ENCODE measurements around the gene BTF3L4. TPM values are rescaled to one million over a fixed set of nuclear protein-coding genes. Genes with fewer than 3 reads are reported as not detected.

BTF3L4 gene
- total RNA-seq, 1 experiment from 2014 or later: 106 TPM

DNA sequence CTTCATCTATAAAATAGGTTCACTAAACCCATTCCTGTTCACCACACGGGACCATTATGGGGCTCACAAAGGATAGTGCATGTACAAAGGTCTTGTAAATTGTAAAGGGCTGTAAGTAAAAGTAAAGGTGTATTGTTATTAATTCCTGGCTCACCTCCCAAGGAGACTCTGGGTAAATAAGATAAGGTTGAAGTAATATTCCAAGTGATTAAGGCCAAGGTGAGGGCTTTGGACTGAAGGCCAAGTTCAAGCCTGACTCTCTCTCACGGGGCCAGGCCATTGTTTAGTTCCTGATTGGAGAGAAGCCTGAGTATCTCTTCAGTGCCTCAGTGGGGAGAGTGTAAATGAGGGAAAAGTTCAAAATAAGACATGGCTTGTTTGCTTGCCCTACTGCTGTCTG is 66.3 kb downstream of the BTF3L4 start:
- H3K79me1 ChIP-seq (ENCODE audit: insufficient read depth, low read depth, low read length, poor library complexity, severe bottlenecking): no peaks in the 10 kb centered on the region
- no peak for DNase-seq
- H3K23me2 ChIP-seq (ENCODE audit: insufficient read length, low read depth, low read length, poor library complexity, severe bottlenecking): no peaks in the 10 kb centered on the region
- WGBS (ENCODE audit: extremely low coverage, insufficient read length, low lambda C conversion rate): no CpG with 5 or more reads among the region's 2 CpGs
- H4K91ac ChIP-seq (ENCODE audit: insufficient read length, low read depth, low read length): no peak overlapping the region
- no peak overlapping the region for H3K9ac ChIP-seq (ENCODE audit: extremely low read depth, insufficient read length, low read length)
- H4K20me1 ChIP-seq (ENCODE audit: control insufficient read depth, insufficient read depth, insufficient read length): no peaks in the 10 kb centered on the region
- no peak overlapping the region for H3K23ac ChIP-seq (ENCODE audit: insufficient read length, low read depth, low read length)
- no peaks in the 10 kb centered on the region for H3K36me3 Mint-ChIP-seq (ENCODE audit: insufficient read depth in 1 of 3, low read depth in 3 of 3)
- no peak overlapping the region for H3T11ph ChIP-seq (ENCODE audit: low read length)
- H3K27ac ChIP-seq (ENCODE audit: insufficient read length, low read depth, low read length): no peak overlapping the region
- H3K56ac ChIP-seq (ENCODE audit: insufficient read length, low read depth, low read length): no peak overlapping the region
- H2BK15ac ChIP-seq (ENCODE audit: low read depth, low read length): no peak overlapping the region
- peaks cover 12 to 24% of the 10 kb centered on the region in 2 experiments for H3K4me1 Mint-ChIP-seq
- no peak overlapping the region for H4K8ac ChIP-seq (replicated peaks; ENCODE audit: insufficient read length, low read depth, low read length)
- H2BK5ac ChIP-seq (ENCODE audit: insufficient read length, low read length): no peak overlapping the region
- no peaks in the 10 kb centered on the region for H3K9me3 ChIP-seq (ENCODE audit: control insufficient read depth, low read depth, low read length)
- no peak overlapping the region for H2BK120ac ChIP-seq (ENCODE audit: low read depth, low read length, poor library complexity, severe bottlenecking)
- H2AK5ac ChIP-seq (ENCODE audit: insufficient read length, low read length): no peak overlapping the region
- no peak overlapping the region for H3K14ac ChIP-seq (ENCODE audit: insufficient read depth, low read length)
- no peaks in the 10 kb centered on the region; the same call in 1 of the 2 replicates for H3K4me1 ChIP-seq (ENCODE audit: insufficient read depth, low read length)
- no peaks in the 10 kb centered on the region for H3K27me3 ChIP-seq (ENCODE audit: insufficient read depth, low read length)
- no peak overlapping the region for H2BK12ac ChIP-seq (ENCODE audit: insufficient read length, low read depth, low read length)
- H3K4ac ChIP-seq (ENCODE audit: low read depth, low read length): no peak overlapping the region
- no peaks in the 10 kb centered on the region for H3K79me2 ChIP-seq (ENCODE audit: insufficient read depth, low read length)
- TF ChIP-seq, protein P1, sequence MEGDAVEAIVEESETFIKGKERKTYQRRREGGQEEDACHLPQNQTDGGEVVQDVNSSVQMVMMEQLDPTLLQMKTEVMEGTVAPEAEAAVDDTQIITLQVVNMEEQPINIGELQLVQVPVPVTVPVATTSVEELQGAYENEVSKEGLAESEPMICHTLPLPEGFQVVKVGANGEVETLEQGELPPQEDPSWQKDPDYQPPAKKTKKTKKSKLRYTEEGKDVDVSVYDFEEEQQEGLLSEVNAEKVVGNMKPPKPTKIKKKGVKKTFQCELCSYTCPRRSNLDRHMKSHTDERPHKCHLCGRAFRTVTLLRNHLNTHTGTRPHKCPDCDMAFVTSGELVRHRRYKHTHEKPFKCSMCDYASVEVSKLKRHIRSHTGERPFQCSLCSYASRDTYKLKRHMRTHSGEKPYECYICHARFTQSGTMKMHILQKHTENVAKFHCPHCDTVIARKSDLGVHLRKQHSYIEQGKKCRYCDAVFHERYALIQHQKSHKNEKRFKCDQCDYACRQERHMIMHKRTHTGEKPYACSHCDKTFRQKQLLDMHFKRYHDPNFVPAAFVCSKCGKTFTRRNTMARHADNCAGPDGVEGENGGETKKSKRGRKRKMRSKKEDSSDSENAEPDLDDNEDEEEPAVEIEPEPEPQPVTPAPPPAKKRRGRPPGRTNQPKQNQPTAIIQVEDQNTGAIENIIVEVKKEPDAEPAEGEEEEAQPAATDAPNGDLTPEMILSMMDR (conservative IDR thresholded peaks at IDR 0.05): no peak
- no peak overlapping the region for H3K4me2 ChIP-seq (ENCODE audit: insufficient read depth, insufficient read length, low read length)
- H3K27ac Mint-ChIP-seq: no peak overlapping the region
- no peak overlapping the region for H2AFZ ChIP-seq (ENCODE audit: low read length)
- H3K18ac ChIP-seq (ENCODE audit: insufficient read length, low read depth, low read length): no peak overlapping the region
- H2BK20ac ChIP-seq (ENCODE audit: low read depth, low read length, poor library complexity, severe bottlenecking): no peak overlapping the region
- no peak overlapping the region for H4K5ac ChIP-seq (ENCODE audit: insufficient read length, low read depth, low read length)
- peaks cover 3% of the 10 kb centered on the region for H3K27me3 Mint-ChIP-seq (ENCODE audit: low read depth)
- no peak overlapping the region for H3K4me3 Mint-ChIP-seq
- H3K9me3 Mint-ChIP-seq: no peaks in the 10 kb centered on the region

All from H9 (cell line).